ENCODE measurements around the gene C5orf52.
"Not testable (repeated sequence)": the region's sequence is repeated elsewhere in the genome, so short reads cannot be mapped to it uniquely, and the experiment has no call there.

Gene C5orf52

GRCh38 chr5:157670662-157671591 lies at the start of gene C5orf52:
Gene C5orf52 (plus strand): TSS chr5:157671533. CDS start chr5:157671615, 82 bp downstream.
- DNase-seq = no peak

GRCh38 chr5:157624144-157624543 lies 47.2 kb upstream of the C5orf52 start:
- no peak for DNase-seq

GRCh38 chr5:157626831-157627230 lies 44.5 kb upstream of the C5orf52 start:
- no peak for DNase-seq

DNA sequence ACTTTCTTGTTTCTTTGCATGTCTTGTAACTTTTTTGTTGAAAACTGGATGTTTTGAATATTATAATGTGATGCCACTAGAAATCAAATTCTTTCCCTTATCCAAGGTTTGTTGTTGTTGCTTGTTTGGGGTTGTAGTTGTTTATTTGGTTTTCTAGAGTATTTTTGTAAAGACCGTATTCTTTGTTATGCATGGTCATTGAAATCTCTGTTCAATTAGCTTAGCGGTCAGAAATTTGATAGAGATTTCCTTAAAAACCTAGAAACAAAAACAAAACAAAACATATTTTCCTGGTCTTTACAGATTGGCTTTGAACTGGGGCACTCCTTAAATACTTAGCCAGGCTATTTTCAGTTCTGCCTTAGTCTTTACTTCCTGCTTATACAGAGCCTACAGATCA lies 41.0 kb upstream of the C5orf52 start:
- DNase-seq = no peak

DNA sequence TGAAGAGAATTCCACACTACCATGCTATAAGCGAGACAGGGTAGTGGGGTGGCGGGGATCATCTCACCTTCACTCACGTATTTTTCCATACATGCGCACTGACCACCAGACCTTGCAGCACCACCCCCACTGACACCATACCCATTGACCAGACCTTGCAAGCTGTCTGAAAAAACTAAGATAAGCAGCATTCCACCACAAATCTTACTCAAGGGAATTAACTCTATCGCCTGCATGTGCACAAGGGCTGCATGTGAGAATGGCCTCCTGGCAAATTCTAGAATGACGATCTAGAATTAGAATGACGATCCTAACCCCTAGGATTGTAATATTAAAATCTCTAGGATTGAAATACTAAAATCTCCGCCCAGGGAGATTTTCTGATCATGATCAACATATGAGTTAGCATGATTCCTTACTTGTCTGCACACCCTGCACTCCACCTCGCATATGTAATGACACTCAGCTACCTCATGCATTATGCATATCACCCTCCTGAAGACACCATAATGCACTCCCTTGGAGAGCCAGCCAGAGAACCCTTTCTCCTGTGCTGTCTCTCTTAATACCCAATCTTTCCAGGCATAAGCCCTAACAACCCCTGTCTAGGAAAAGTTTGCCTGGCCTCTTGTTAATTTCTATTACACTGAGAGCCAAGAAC lies 30.8 kb upstream of the C5orf52 start:
- no peak for DNase-seq

- DNase-seq = no peak
Observed at GRCh38 chr5:157648275-157648990, 22.9 kb upstream of the C5orf52 start.

DNA sequence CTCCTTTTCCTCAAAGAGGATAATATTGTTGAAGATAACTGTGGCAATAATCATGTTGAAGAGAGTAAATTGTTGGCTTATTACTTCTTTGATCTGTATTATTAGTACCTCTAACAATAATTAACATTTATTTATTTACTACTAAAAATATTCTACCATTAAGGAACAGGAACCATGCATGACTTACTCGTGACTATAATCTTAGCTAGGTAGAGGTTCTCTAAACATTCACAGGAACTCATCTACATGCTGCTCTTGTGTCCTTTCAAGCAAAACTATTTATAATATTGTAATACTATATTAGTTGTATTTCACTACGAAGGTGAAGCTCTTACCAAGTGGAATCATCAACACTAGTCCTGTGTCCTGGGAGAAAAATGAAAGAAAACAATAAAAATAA lies 22.2 kb upstream of the C5orf52 start:
- no peak for DNase-seq

GRCh38 chr5:157650991-157651611 lies 20.2 kb upstream of the C5orf52 start:
- no peak for DNase-seq

GRCh38 chr5:157651623-157652376 lies 19.5 kb upstream of the C5orf52 start:
- DNase-seq = no peak

DNA sequence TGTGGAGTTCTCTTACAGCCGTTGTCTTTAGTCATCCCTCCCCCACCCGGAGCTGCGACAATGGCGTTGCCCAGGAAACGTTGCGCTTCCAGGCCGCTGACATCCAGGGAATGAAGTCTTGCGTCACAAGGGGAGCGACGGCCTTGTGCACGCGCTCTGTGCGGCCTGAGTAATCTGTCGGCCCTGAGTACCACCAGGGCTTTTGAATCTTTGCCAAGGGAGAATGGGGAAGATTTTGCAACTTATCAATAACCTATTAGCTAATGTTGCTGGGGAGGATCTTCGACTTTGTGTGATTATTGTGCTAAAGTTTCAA lies 19.0 kb upstream of the C5orf52 start, which contains the start of gene SOX30:
TSS of gene SOX30 (minus strand) at position 62 of the 316 bp plus-strand sequence. CDS start 360 bp downstream, outside the sequence.
- DNase-seq = no peak

DNA sequence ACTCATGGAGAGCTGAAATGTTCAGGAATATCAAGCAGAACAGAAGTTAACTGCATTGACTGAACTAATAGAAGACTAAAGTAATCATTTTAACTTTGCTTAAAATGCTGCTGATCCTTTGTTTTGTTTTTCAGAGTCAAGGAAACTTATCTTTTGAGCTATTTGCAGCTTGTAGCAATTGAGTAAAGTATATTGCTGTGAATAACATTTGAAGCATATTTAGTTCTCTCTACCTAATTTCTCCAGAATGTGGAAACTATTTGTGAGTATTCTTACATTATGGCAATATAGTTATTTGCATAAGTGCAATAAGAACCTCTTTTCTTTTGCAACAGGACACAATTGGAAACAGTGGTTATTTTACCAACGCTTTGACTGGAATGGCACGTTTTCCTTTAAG lies 13.8 kb upstream of the C5orf52 start:
- no peak for DNase-seq

DNA sequence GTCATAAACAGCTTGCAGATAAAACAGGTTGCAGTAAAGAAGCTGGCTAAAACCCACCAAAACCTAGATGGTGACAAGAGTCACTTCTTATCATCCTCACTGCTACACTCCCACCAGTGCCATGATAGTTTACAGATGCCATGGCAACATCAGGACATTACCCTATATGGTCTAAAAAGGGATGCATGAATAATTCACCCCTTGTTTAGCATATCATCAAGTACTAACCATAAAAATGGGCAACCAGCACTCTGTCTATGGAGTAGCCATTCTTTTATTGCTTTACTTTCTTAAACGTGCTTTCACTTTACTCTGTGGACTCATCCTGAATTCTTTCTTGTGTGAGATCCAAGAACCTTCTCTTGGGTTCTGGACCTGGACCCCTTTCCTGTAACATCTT lies 12.4 kb upstream of the C5orf52 start:
- DNase-seq = no peak

- DNase-seq = no peak
Observed at GRCh38 chr5:157659868-157660660, 11.3 kb upstream of the C5orf52 start.

GRCh38 chr5:157665467-157666070 lies 5.8 kb upstream of the C5orf52 start:
- no peak for DNase-seq

GRCh38 chr5:157668356-157668755 lies 3.0 kb upstream of the C5orf52 start:
- DNase-seq = no peak

DNA sequence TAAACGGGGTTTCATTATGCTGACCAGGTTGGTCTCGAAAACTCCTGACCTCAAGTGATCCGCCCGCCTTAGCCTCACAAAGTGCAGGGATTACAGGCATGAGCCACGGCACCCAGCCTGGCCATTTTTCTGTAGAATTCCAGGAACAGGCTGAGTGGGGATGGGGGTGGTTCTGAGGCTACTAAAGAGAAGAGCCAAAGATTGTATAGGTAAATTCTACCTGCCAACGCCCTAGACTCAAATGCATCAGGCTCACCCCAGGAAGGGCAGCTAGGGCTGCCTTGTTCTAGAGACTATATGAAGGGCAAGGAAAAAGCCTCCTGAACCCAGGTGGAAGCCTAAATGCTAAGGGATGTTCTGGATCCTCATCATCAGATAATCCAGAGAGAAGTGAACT lies 1.6 kb upstream of the C5orf52 start:
- DNase-seq = no peak

DNA sequence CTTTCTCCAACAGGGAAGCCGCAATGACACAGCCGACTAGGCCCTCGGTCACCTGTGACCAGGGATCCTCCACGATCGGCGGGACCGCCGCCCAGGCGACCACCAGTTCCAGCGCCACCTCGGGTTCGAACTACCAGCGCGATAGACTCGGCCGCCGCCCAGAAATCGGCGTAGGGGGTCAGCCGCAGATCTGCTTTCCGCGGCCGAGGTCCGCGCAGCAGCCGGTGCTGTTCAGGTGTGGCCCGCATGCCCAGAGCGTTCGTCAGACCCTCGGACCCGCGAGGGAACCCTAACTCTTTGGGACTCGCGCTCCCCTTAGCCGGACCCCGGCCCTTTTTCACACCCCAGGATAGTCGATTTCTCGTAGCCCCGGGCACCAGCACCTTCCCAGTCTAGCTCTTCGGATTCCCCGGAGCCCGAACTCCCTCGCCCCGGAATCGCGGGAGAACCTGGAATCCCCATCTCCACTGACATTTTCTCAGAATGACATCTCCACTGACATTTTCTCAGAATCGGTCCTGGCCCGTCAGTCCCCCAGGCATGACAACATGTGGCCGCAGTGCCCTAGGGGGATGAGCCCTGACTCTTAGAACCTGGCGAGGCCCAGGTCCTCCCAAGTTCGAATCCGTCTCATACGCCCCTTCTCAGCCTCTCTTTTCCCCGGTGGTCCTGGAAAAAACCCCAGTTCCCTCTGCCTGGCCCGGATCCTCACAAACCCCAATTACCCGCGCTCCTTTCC lies 428 bp downstream of the C5orf52 start:
- no peak for DNase-seq

DNA sequence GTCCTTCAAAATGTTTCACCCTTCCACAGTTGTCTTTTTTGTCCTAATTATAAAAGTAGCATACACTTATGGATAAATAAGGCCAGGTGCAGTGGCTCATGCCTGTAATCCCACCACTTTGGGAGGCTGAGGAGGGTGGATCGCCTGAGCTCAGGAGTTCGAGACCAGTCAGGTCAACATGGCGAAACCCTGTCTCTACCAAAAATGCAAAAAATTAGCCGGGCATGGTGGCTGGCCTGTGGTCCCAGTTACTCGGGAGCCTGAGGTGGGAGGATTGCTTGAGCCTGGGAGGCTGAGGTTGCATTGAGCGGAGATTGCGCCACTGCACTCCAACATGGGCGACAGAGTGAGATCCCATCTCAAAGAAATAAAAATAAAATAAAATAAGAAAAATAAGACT lies 1.6 kb downstream of the C5orf52 start:
- no peak for DNase-seq

DNA sequence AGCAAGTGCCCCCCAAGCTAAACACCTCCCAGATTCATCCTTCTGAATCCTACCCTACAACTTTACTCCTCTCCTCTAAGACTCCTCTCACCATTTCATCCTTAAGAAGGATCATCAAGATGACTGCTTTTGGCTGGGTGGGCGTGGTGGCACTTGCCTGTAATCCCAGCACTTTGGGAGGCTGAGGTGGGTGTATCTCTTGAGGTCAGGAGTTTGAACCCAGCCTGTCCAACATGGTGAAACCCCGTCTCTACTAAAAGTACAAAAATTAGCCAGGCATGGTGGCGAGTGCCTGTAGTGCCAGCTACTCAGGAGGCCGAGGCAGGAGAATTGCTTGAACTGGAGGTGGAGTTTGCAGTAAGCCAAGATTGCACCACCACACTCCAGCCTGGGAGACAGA lies 3.0 kb downstream of the C5orf52 start:
- DNase-seq = not testable (repeated sequence)

DNA sequence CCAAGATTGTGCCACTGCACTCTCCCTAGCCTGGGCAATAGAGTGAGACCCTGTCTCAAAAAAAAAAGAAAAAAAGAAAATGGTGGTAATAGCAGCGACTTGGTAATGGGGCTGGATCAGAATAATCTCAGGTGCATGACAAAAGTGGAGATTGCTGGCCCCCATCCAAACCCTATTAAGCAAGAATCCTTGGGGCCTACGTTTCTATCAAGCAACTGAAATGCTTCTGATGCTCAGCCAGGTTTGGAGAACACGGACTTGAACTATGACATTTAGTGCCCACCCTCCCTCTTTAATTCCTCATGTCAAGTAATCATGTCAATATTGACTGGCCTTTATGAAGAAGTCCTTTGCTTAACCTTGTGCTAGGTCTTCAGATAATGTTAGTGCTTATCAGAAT lies 6.6 kb downstream of the C5orf52 start:
- DNase-seq = no peak

Data from NK-92 treated with Interleukin-12 subunit alpha and Interleukin-12 subunit beta, amount 100 ng/mL, for 24 hours (cell line).